ENCODE data around the gene SF1. TPM values are rescaled to one million over a fixed set of nuclear protein-coding genes. Genes with fewer than 3 reads are reported as not detected.

Gene SF1
- total RNA-seq, 1 donor: 773 TPM

- Histone ChIP-seq H3K9me3 (ENCODE audit: low read depth, low read length) (no peaks in the 10 kb centered on the region), H3K27me3 (ENCODE audit: insufficient read depth, low read length) (peaks cover 7% of the 10 kb centered on the region), H3K4me3 (ENCODE audit: low read length) (no peak overlapping the region), H3K4me1 (ENCODE audit: insufficient read depth, low read length) (peaks cover 11% of the 10 kb centered on the region)
These were observed 54.2 kb downstream of the SF1 start for GRCh38 chr11:64723907-64724862.

GRCh38 chr11:64723117-64723906 lies 55.0 kb downstream of the SF1 start, which contains the start of gene NRXN2:
NRXN2 (minus strand) TSS chr11:64723197; CDS start chr11:64713699, 9,498 bp downstream.
- H3K4me1 ChIP-seq (ENCODE audit: insufficient read depth, low read length): peaks cover 11% of the 10 kb centered on the region
- no peaks in the 10 kb centered on the region for H3K9me3 ChIP-seq (ENCODE audit: low read depth, low read length)
- H3K27me3 ChIP-seq (ENCODE audit: insufficient read depth, low read length): peaks cover 7% of the 10 kb centered on the region
- H3K4me3 ChIP-seq (ENCODE audit: low read length): peak within 1 kb of the TSS; percentile 53

GRCh38 chr11:64722141-64723065 lies 55.9 kb downstream of the SF1 start:
- H3K9me3 ChIP-seq (ENCODE audit: low read depth, low read length): no peaks in the 10 kb centered on the region
- H3K4me1 ChIP-seq (ENCODE audit: insufficient read depth, low read length): peaks cover 11% of the 10 kb centered on the region
- no peak overlapping the region for H3K4me3 ChIP-seq (ENCODE audit: low read length)
- peaks cover 7% of the 10 kb centered on the region for H3K27me3 ChIP-seq (ENCODE audit: insufficient read depth, low read length)

GRCh38 chr11:64721359-64721699 lies 57.0 kb downstream of the SF1 start:
- Histone ChIP-seq H3K4me1 (ENCODE audit: insufficient read depth, low read length) (peaks cover 11% of the 10 kb centered on the region), H3K27me3 (ENCODE audit: insufficient read depth, low read length) (peaks cover 7% of the 10 kb centered on the region), H3K9me3 (ENCODE audit: low read depth, low read length) (no peaks in the 10 kb centered on the region), H3K4me3 (ENCODE audit: low read length) (no peak overlapping the region)

- Histone ChIP-seq H3K27me3 (ENCODE audit: insufficient read depth, low read length) (peaks cover 9% of the 10 kb centered on the region), H3K4me1 (ENCODE audit: insufficient read depth, low read length) (peaks cover 11% of the 10 kb centered on the region), H3K9me3 (ENCODE audit: low read depth, low read length) (no peaks in the 10 kb centered on the region), H3K4me3 (ENCODE audit: low read length) (no peak overlapping the region)
These were observed 57.5 kb downstream of the SF1 start for GRCh38 chr11:64720640-64721358.

GRCh38 chr11:64720167-64720566 lies 58.2 kb downstream of the SF1 start:
- no peaks in the 10 kb centered on the region for H3K9me3 ChIP-seq (ENCODE audit: low read depth, low read length)
- H3K27me3 ChIP-seq (ENCODE audit: insufficient read depth, low read length): peaks cover 15% of the 10 kb centered on the region
- no peak overlapping the region for H3K4me3 ChIP-seq (ENCODE audit: low read length)
- peaks cover 11% of the 10 kb centered on the region for H3K4me1 ChIP-seq (ENCODE audit: insufficient read depth, low read length)

GRCh38 chr11:64719406-64719805 lies 58.9 kb downstream of the SF1 start:
- Histone ChIP-seq H3K4me3 (ENCODE audit: low read length) (no peak overlapping the region), H3K27me3 (ENCODE audit: insufficient read depth, low read length) (peaks cover 23% of the 10 kb centered on the region), H3K9me3 (ENCODE audit: low read depth, low read length) (no peaks in the 10 kb centered on the region), H3K4me1 (ENCODE audit: insufficient read depth, low read length) (peaks cover 11% of the 10 kb centered on the region)

GRCh38 chr11:64718780-64719124 lies 59.6 kb downstream of the SF1 start:
- peaks cover 29% of the 10 kb centered on the region for H3K27me3 ChIP-seq (ENCODE audit: insufficient read depth, low read length)
- H3K4me1 ChIP-seq (ENCODE audit: insufficient read depth, low read length): peaks cover 4% of the 10 kb centered on the region
- H3K4me3 ChIP-seq (ENCODE audit: low read length): no peak overlapping the region
- H3K9me3 ChIP-seq (ENCODE audit: low read depth, low read length): no peaks in the 10 kb centered on the region

- Histone ChIP-seq H3K4me3 (ENCODE audit: low read length) (no peak overlapping the region), H3K27me3 (ENCODE audit: insufficient read depth, low read length) (peaks cover 30% of the 10 kb centered on the region), H3K4me1 (ENCODE audit: insufficient read depth, low read length) (peaks cover 1% of the 10 kb centered on the region), H3K9me3 (ENCODE audit: low read depth, low read length) (no peaks in the 10 kb centered on the region)
These were observed 60.1 kb downstream of the SF1 start for GRCh38 chr11:64718084-64718779.

- Histone ChIP-seq H3K4me1 (ENCODE audit: insufficient read depth, low read length) (peaks cover 7% of the 10 kb centered on the region), H3K4me3 (ENCODE audit: low read length) (no peak overlapping the region), H3K9me3 (ENCODE audit: low read depth, low read length) (no peaks in the 10 kb centered on the region), H3K27me3 (ENCODE audit: insufficient read depth, low read length) (peaks cover 30% of the 10 kb centered on the region)
These were observed 61.1 kb downstream of the SF1 start for GRCh38 chr11:64717268-64717578.

- peaks cover 31% of the 10 kb centered on the region for H3K27me3 ChIP-seq (ENCODE audit: insufficient read depth, low read length)
- no peak overlapping the region for H3K4me3 ChIP-seq (ENCODE audit: low read length)
- H3K4me1 ChIP-seq (ENCODE audit: insufficient read depth, low read length): peaks cover 7% of the 10 kb centered on the region
- H3K9me3 ChIP-seq (ENCODE audit: low read depth, low read length): no peaks in the 10 kb centered on the region
These were observed 61.7 kb downstream of the SF1 start for GRCh38 chr11:64716473-64717267.

GRCh38 chr11:64715756-64716472 lies 62.4 kb downstream of the SF1 start:
- Histone ChIP-seq H3K9me3 (ENCODE audit: low read depth, low read length) (no peaks in the 10 kb centered on the region), H3K27me3 (ENCODE audit: insufficient read depth, low read length) (peaks cover 36% of the 10 kb centered on the region), H3K4me3 (ENCODE audit: low read length) (no peak overlapping the region), H3K4me1 (ENCODE audit: insufficient read depth, low read length) (peaks cover 11% of the 10 kb centered on the region)

- H3K9me3 ChIP-seq (ENCODE audit: low read depth, low read length): no peaks in the 10 kb centered on the region
- no peak overlapping the region for H3K4me3 ChIP-seq (ENCODE audit: low read length)
- peaks cover 11% of the 10 kb centered on the region for H3K4me1 ChIP-seq (ENCODE audit: insufficient read depth, low read length)
- peaks cover 44% of the 10 kb centered on the region for H3K27me3 ChIP-seq (ENCODE audit: insufficient read depth, low read length)
These were observed 63.2 kb downstream of the SF1 start for GRCh38 chr11:64715110-64715509.

Measured in mononuclear cell (primary cell).